ENCODE results near the gene SNRPD1.
"Not testable (repeated sequence)": the region's sequence is repeated elsewhere in the genome, so short reads cannot be mapped to it uniquely, and the experiment has no call there.

SNRPD1 gene

DNA sequence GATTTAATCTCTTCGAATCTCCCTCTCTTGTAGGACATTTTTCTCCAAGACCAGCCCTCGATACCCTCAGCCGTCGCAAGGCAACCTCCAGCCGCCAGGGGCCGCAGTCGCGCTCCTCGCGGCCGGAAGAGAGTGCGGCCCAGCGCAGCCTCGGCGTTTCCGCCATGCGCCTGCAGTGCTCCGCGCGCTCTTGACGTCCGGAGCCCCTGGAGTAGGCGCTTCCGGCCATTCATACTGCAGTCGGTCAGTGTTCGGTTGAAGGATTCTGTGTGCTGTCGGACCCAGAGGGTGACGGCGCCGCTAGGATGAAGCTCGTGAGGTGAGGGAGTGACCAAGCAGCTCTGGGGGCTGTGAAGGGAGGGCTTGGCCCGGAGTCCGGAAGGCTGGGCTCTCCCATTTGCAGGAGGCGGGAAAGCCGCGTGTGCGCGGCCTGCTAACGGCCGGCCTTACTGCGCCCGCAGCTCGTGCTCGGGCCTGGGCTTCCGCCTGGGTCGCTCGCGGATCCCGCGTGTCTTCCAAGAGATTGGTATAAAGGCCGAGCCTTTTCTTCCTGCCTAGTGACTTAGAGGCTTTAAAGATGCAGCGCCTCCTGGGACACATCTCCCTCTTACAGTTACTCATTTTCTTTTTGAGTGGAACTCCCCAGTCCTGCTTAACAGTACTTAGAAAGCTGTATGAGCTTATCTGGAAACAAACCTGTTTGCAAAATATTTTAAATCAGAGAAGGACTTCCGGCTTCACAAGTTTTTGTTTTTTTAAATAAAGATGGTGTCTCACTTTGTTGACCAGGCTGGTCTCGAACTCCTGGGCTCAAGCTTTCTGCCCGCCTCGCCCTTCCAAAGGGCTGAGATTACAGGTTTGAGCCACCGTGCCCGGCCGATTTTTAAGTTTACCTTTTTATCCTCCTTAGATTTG is at the start of gene SNRPD1:
TSS of gene SNRPD1 (plus strand) at position 190 of the 915 bp plus-strand sequence. CDS start at position 306, 116 bp downstream.
- DNase-seq = peak; percentile 86

DNA sequence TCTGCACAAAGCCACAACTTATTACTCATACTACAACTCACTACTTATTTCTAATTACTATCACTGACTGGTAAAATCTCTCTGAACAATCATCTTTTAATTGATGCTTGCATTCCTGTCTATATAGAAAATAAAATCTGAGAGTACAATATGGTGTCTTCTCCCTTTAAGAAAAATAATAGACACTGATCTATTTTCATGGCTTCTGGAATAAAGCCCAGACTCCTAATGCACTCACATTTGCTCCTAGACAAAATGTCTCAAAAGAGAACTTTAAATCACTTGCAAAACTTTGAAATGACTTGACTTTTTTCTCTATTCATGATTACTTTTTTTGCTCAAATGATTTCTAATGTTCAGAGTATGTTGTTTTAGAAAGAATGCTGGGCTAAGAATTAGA is 40.3 kb upstream of the SNRPD1 start:
- no peak for DNase-seq

DNA sequence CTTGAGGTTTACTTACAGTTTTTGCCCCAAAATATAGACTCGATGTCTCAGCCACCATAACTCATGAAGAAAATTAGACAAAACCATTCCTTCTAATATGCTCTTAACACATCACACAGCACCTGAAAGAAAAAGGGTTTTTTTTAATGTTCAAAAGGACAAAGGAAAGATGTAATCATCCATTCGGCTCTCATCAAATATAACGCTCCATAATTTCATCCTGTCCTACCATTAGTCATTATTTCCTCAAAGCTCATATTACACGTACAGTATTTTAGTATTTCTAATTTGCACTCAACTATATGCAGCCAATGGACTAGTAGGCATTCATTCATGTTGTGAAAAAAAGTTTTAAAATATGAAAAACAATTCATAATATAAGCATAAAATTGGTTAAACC is 36.5 kb upstream of the SNRPD1 start:
- DNase-seq = no peak

DNA sequence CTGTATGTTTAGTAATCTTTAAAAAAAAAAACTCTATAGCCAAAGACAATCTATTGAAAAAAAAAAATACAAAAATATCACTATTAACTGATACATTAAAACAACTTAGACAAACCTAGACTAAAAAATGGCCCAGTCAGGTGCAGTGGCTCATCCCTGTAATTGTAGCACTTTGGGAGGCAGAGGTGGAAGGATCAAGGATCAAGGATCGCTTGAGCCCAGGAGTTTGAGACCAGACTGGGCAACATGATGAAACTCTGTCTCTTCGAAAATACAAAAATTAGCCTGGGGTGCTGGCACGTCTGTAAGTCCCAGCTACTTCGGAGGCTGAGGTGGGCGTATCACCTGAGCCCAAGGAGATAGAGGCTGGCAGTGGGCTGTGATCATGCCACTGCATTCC is 27.7 kb upstream of the SNRPD1 start:
- no peak for DNase-seq

DNA sequence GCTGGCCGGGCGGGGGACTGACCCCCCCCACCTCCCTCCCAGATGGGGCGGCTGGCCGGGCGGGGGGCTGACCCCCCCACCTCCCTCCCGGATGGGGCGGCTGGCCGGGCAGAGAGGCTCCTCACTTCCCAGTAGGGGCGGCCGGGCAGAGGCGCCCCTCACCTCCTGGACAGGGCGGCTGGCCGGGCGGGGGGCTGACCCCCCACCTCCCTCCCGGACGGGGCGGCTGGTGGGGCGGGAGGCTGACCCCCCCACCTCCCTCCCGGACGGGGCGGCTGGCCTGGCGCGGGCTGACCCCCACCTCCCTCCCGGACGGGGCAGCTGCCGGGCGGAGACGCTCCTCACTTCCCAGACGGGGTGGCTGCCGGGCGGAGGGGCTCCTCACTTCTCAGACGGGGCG is 19.8 kb upstream of the SNRPD1 start:
- DNase-seq = not testable (repeated sequence)

DNA sequence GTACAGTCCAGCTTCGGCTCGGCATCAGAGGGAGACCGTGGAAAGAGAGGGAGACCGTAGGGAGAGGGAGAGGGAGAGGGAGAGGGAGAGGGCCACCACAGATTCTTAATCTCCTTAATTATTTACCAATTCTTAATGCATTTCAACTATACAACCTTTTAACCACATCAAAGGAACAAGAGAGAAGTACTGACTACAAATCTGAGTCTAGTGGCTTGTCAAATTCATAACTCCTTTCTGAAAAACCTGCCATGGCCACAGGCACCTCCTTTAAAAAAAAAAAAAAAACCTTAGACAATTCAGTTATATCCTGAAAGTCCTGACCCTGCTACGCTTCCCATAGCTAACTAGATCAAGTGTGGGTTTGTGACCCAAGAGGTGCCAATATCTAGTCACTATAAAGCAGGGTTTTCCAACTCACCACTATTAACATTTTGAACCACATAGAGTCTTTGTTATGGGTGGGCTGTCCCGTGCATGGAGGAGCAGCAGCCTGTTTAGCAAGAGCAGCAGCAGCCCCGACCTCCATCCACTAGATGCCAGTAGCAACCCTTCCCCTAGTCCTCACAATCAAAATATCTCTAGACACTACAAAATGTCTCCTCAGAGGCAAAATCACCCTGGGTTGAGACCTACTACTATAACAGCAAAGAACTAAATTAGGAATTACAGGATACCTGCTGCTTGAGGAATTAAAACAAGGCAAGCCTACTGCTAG is 18.4 kb upstream of the SNRPD1 start:
- DNase-seq = no peak

DNA sequence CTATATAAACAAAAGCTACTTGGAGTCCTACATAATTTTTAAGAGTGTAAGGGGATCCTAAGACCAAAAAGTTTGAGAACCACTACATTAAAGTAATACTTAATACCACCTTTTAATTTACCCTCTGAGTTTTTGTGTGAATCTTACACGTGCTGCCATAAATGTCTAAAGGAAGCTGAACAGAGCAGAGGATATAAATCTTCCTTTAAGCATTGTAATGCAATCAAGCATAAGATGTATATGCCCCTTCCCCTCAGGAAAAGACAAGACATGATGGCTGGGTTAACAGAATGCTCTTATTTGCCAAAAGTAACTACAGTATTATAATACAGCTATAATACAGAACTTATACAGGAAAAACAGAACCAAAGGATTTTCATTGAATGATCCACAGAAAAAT is 14.5 kb upstream of the SNRPD1 start:
- no peak for DNase-seq

DNA sequence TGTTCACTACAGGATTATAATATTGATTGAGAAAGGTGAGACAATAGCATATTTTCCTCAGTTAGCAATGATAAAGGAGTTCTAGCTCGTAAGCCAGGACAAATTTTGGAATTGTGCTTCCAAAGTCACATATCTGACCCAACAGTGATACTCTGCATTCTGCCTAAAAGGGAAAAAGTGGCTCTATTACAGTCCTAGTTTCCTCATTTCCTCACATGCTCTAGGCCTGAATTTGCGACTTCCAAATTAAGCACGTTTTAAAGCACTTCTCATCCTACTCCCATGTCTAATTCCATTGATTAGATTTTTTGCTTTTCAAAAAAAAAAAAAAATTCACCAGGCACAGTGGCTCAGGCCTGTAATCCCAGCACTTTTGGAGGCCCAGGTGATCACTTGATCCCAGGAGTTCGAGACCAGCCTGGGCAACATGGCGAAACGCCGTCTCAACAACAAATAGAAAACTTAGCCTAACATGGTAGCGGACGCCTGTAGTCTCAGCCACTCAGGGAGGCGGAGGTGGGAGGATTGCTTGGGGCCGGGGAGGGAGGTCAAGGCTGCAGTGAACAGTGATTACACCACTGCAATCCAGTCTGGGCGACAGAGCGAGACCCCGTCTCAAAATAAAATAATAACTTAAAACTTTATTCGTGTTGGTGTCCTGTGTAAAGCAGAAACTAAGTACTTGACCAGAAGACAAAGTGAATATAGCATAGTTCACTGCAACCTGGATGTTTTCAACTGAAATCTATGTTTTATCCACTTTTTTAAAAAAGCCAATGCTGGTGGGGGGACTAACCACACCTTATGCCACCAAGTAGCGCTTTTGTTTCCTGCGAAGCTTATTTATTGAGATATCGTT is 13.2 kb upstream of the SNRPD1 start:
- DNase-seq = peak; percentile 27

DNA sequence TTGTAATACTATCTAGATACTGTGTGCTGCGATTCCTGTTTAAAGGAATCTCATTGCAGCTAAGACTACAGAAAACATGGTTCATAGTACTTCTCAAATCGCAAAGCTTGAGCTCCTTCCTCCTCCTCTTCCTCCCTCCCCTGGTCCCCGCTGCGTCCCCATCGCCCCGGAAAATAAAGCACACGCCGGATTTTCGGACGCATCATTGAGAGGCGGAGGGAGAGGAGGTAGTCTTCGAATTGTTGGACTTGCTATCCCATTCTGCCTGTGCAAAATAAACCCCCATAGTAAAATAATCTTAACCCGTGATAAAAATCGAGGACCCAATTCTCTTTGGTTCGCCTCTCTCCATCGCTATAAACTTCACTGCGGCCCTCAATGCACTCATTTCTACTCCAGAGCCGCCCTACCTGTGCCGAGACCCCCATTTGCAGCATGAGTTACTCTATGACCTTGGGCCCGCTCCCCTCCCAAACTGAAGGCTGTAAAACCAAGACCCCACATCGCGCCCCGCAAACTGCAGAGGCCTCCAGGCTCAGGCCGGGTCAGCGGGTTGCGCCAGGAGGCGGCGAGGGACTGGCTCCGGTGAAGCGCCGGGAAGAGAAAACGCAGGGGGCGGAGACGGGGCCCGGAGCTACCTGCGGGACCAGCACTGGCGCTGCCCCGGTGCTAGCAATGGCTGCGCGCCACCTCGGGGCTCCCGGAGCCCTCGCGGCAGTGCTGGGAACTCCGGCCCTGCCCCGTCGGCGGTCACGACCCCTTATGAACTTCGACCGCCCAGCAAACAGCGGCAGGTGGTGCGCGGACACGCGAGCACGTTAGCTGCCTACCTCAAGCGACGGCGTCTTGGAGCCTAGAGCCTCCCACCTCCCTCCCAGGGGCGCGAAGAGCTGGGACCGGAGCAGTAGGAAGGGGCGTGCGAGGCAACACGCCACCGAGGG is 12.3 kb upstream of the SNRPD1 start:
- peak; percentile 62 for DNase-seq

DNA sequence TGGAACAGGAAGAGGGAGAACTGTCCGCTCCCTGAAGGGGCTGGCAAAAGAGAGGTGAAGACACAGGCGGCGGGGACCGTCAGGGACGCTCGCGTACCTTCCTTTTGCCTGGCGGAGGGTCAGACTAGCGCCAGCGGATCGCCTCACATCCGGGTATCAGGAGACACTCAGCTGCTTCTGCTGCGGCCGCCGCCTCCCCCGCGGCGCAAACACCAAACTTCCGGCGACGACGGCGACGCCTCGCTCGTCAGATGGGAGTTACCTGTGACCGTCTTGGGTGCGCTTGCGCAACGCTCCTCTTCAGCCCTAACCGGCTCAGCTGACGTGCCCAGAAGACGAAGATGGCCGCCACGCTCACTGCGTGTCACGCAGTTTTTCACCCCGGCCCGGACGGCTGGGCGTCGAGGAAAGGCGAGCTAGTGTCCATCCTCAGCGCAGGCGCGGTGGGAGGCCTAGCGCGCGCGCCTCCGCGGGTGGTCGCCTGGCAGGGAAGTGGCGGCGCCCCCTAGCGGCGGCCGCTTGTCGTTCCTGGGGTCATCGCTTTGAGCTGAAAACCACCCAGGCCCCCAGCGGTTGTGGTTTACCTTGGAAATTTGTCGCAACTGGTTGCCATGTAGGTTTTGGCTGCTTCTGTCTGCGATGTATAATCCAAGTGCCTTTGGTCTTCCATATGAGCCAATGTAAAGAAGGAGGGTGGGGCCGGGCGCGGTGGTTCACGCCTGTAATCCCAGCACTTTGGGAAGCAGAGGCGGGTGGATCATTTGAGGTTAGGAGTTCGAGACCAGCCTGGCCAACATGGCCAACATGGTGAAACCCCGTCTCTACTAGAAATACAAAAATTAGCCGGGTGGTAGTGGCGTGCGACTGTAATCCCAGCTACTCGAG is 11.3 kb upstream of the SNRPD1 start, which contains the start of gene ESCO1:
TSS of gene ESCO1 (minus strand) at position 179 of the 885 bp plus-strand sequence. CDS start 25,861 bp downstream, outside the sequence.
- DNase-seq = peak; percentile 95

DNA sequence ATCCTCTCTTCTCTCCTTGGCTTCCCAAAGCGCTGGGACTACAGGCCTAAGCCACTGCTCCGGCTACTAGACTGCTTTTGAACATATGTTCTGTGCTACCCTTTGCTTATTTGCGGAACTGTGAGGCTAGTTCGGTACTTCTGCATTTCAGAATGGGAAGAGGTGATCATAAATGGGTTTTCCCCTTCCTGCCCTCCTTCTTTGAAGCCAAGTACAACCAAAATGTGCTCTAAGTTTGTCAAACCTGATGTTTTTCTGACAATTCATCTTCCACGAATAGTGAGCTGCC is 9.9 kb upstream of the SNRPD1 start:
- DNase-seq = no peak

DNA sequence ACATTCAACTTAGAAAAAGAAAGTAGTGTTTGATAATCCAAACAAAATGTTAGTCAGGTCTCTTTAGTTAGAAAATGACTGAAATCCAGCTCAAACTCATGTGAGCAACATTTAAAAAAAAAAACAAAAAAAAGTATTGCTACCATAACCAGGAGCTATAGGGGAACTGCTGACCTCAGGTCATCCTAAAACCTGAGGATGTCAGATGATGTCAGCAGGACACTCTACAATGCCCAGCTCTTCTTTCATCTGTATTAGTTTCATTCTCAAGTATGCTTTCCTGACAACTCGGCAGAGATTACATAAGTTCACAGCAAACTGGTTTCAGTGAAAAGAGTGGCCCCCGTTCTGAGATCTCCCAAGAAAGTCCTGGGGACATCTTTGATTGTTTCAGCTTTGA is 7.4 kb upstream of the SNRPD1 start:
- no peak for DNase-seq

DNA sequence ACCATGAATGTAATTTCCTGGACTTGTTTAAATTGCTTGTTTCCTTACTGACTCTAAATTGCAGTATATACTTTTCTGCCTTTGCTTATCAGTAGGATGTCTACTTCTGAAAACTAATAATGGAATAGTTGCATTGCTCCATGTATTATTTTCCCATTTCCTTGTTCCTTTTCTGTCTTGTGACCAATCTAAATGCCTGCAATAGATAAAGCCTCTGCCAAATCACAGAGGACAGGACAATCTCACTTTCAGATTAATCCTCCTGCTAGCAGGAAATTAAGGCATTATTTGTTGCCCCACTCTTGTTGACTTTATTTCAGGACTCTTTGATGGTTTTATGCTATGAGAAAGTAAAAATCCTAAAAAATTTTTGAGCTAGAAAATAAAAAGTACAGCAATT is 6.9 kb upstream of the SNRPD1 start:
- no peak for DNase-seq

DNA sequence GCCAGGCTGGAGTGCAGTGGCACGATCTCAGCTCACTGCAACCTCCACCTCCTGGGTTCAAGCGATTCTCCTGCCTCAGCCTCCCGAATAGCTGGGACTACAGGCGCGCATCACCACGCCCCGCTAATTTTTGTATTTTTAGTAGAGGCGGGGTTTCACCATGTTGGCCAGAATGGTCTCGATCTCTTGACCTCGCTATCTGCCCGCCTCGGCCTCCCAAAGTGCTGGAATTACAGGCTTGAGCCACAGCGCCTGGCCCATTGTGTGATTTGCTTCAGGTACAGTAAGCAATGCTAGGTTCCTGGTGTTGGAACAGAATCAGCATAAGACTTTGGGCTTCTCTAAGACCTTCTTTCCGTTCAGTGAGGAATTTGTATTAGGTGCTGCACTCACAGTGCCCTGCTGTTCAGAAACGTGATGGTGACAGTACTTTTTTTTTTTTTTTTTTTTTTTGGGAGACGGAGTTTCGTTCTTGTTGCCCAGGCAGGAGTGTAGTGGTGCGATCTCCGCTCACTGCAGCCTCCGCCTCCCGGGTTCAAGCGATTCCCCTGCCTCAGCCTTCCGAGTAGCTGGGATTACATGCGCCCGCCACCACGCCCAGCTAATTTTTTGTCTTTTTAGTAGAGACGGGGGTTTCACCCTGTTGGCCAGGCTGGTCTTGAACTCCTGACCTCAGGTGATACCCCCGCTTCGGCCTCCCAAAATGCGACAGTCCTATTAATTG is 551 bp upstream of the SNRPD1 start:
- not testable (repeated sequence) for DNase-seq

DNA sequence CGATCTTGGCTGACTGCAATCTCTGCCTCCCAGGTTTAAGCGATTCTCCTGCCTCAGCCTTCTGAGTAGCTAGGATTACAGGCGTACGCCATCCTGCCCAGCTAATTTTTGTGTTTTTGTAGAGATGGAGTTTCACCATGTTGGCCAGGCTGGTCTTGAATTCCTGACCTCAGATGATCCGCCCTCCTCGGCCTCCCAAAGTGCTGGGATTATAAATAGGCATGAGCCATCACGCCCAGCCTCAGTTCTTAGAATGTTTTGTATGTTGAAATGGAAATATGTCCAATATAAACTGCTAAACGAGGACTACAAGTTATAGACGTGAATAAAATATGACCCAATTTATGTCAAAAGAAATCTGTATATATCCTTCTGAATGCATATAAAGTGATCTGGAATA is 9.5 kb downstream of the SNRPD1 start:
- DNase-seq = not testable (repeated sequence)

DNA sequence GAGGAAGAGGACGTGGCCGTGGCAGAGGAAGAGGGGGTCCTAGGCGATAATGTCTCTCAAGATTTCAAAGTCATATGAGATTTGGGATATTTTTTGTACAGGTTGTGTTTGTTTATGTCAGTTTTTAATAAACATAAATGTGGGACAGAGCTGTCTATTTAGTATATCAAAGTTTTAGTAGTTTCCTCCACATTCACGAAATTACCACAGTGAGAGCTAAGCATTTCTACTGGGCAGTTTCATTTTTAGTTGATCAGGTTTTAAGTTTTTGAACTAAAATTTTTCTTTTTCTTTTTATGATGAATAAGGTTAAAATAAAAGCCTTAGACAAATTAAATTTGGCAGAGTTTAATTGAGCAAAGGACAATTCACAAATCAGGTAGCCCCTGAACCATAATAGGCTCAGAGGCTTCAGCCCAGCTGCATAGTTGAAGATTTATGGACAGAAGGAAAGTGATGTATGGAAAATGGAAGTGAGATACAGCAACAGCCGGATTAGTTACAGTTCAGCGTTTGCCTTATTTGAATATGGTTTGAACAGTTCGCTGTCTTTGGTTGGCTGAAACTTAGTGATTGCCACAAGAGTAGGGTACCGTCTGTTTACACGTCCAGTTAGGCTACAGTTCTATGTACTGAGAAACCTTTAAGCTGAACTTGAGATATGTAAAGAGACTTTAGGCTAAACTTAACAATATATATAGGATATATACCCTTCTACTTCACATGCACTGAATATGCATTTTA is 17.1 kb downstream of the SNRPD1 start:
- no peak for DNase-seq

DNA sequence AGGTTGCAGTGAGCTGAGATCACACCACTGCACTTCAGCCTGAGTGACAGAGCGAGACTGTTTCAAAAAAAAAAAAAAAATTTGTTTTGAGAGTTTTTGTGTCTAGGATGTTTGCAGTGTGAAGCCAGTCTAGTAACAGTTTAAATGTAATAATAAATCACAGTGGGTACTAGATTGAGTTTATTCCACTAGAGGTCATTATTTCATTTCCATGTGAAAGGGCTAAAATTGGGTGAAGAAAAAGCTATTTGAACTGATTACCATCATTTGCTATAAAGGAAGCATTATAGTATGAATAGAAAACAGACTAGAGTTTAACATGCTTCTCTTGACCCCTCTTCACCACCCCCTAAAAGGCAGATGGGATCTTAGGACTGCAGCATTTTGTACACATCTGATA is 20.3 kb downstream of the SNRPD1 start:
- DNase-seq = no peak

DNA sequence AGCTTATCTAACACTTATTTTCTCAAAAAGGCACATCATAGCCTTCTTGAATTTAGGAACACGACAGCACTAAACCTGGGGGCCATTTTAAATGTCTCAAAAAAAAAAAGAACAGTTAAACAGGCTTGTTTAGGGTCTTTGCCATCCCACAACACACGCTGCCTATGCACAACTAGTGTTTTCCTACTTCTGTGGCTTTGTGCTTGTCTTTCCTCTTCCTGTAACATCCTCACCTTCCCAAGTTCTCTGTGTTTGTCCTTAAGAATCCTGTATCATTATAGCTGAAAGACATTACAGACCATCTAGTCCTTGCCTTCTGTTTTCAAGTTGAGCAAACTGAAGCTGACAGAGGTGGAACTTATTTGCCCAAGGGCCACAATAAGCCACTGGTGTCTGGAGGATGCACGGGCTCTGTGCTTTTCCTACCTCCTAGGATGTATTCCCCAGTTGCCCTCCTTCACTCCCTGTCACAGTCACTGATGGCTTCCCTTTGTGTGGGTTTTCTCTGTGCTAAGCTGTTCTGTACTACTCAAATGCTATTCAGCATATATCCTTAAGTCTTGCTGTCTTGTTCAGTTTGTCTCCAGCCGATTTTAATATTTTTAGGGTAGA is 22.6 kb downstream of the SNRPD1 start:
- no peak for DNase-seq

DNA sequence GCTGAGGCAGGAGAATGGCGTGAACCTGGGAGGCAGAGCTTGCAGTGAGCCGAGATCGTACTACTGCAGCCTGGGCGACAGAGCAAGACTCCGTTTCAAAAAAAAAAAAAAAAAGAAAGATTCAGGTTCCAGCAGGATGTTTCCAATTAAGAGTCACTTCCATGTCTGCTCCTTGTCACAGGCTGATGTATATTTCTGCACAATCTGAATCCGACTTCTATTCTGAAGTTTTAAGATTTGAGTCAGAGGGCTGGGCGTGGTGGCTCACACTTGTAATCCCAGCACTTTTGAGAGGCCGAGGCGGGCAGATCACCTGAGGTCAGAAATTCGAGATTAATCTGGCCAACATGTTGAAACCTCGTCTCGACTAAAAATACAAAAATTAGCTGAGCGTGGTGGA is 24.7 kb downstream of the SNRPD1 start:
- DNase-seq = no peak

All from DMS79 treated with DMSO at 0.1 percent for 48 hours (cell line).